ENCODE data around the gene ZBTB25.
A peak's percentile ranks its signal among the peaks of the same experiment; 100 is the strongest.

DNA sequence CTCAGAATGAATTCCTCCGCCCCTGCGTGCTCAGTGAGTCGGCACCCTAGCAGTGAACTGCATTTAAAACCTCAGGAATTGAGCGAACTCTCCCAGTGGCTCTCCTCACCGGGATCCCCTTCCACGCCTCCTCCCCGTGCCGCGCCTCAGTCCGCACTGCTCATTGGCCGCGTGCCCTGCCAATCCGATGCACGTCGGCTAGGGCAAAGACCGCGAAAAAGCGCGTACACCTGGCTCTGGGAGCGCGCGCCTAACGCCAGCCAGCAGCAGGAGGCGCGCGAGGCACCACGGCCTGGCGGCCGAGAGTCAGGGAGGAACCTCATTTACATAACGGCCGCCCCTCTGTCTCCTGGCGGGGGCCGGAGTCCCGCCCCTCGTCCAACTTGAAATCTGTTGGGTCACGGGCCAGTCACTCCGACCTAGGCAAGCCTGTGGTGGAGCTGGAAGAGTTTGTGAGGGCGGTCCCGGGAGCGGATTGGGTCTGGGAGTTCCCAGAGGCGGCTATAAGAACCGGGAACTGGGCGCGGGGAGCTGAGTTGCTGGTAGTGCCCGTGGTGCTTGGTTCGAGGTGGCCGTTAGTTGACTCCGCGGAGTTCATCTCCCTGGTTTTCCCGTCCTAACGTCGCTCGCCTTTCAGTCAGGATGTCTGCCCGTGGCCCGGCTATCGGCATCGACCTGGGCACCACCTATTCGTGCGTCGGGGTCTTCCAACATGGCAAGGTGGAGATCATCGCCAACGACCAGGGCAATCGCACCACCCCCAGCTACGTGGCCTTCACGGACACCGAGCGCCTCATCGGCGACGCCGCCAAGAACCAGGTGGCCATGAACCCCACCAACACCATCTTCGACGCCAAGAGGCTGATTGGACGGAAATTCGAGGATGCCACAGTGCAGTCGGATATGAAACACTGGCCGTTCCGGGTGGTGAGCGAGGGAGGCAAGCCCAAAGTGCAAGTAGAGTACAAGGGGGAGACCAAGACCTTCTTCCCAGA lies 36.9 kb upstream of the ZBTB25 start, which contains the start of gene HSPA2:
- peak; percentile 57 for TF ChIP-seq POLR2A (IDR thresholded peaks at IDR 0.05; ENCODE audit: low read depth, low read length)
- no peak for TF ChIP-seq TAF1 (IDR thresholded peaks at IDR 0.05; ENCODE audit: low read depth, low read length)
